ENCODE data around the gene VAT1.
"Not testable (repeated sequence)": the region's sequence is repeated elsewhere in the genome, so short reads cannot be mapped to it uniquely, and the experiment has no call there.

Gene VAT1

GRCh38 chr17:42973323-42973722 lies 48.9 kb downstream of the VAT1 start:
- DNase-seq (ENCODE audit: low spot score): not testable (repeated sequence)

GRCh38 chr17:42971589-42971988 lies 50.6 kb downstream of the VAT1 start:
- no peak for DNase-seq (ENCODE audit: low spot score)

GRCh38 chr17:42969001-42969581 lies 53.1 kb downstream of the VAT1 start:
- peak; percentile 66 for DNase-seq (ENCODE audit: low spot score)

GRCh38 chr17:42967925-42968324 lies 54.3 kb downstream of the VAT1 start:
- DNase-seq (ENCODE audit: low spot score): no peak
